H9 (cell line): ENCODE results near the gene RPS6KB2. TPM values are rescaled to one million over a fixed set of nuclear protein-coding genes. Genes with fewer than 3 reads are reported as not detected.

Experiments used
- DNase-seq: peaks from one replicate; pipeline ENCODE4 v3.0.0-alpha.2; 2017
- H2AFZ ChIP-seq: one replicate; pipeline ENCODE4 v1.6.1; 2013; ENCODE audit warnings: mild to moderate bottlenecking, low read length, control low read depth, moderate library complexity
- H2AK5ac ChIP-seq: 2 replicates; pipeline ENCODE4 v1.6.1; 2013; ENCODE audit warnings: low read length, control low read depth, mixed read lengths; ENCODE audit not compliant: insufficient read length
- H2BK120ac ChIP-seq: one replicate; pipeline ENCODE4 v1.6.1; 2013; ENCODE audit warnings: low read depth, mild to moderate bottlenecking, low read length, control low read depth, inconsistent platforms; ENCODE audit not compliant: poor library complexity, severe bottlenecking
- H2BK12ac ChIP-seq: 2 replicates; pipeline ENCODE4 v1.6.1; 2013; ENCODE audit warnings: low read length, control low read depth, mixed read lengths, low read depth; ENCODE audit not compliant: insufficient read length
- H2BK15ac ChIP-seq: 2 replicates; pipeline ENCODE4 v1.6.1; 2013; ENCODE audit warnings: low read depth, low read length, control low read depth
- H2BK20ac ChIP-seq: one replicate; pipeline ENCODE4 v1.6.1; 2013; ENCODE audit warnings: low read depth, mild to moderate bottlenecking, low read length, control low read depth, inconsistent platforms; ENCODE audit not compliant: poor library complexity, severe bottlenecking
- H2BK5ac ChIP-seq: 2 replicates; pipeline ENCODE4 v1.6.1; 2013; ENCODE audit warnings: low read length, control low read depth, mixed read lengths; ENCODE audit not compliant: insufficient read length
- H3K14ac ChIP-seq: 2 replicates; pipeline ENCODE4 v1.6.1; 2013; ENCODE audit warnings: low read length, control low read depth; ENCODE audit not compliant: insufficient read depth
- H3K18ac ChIP-seq: 2 replicates; pipeline ENCODE4 v1.6.1; 2013; ENCODE audit warnings: low read depth, mild to moderate bottlenecking, mixed read lengths, low read length, control low read depth; ENCODE audit not compliant: insufficient read length
- H3K23ac ChIP-seq: 2 replicates; pipeline ENCODE4 v1.6.1; 2013; ENCODE audit warnings: low read length, control low read depth, mixed read lengths, low read depth; ENCODE audit not compliant: insufficient read length
- H3K23me2 ChIP-seq: 2 replicates; pipeline ENCODE4 v1.6.1; 2013; ENCODE audit warnings: low read depth, mild to moderate bottlenecking, mixed read lengths, low read length, control low read depth; ENCODE audit not compliant: insufficient read length, poor library complexity, severe bottlenecking
- H3K27ac ChIP-seq: 2 replicates; pipeline ENCODE4 v1.5.1; 2013; ENCODE audit warnings: low read length, control low read depth, mixed read lengths, low read depth; ENCODE audit not compliant: insufficient read length
- H3K27me3 ChIP-seq: 2 replicates; pipeline ENCODE4 v1.6.1; 2013; ENCODE audit warnings: low read length, control low read depth, inconsistent platforms; ENCODE audit not compliant: insufficient read depth
- H3K4ac ChIP-seq: 2 replicates; pipeline ENCODE4 v1.6.1; 2013; ENCODE audit warnings: low read depth, mild to moderate bottlenecking, control low read depth, inconsistent platforms, low read length, moderate library complexity
- H3K4me1 ChIP-seq: 2 replicates; pipeline ENCODE4 v1.6.1; 2013; ENCODE audit warnings: low read length, control low read depth, inconsistent platforms; ENCODE audit not compliant: insufficient read depth
- H3K4me2 ChIP-seq: 2 replicates; pipeline ENCODE4 v1.6.1; 2013; ENCODE audit warnings: low read length, control low read depth, mixed read lengths; ENCODE audit not compliant: insufficient read length, insufficient read depth
- H3K56ac ChIP-seq: 2 replicates; pipeline ENCODE4 v1.6.1; 2013; ENCODE audit warnings: low read depth, mild to moderate bottlenecking, mixed read lengths, low read length, control low read depth; ENCODE audit not compliant: insufficient read length
- H3K79me1 ChIP-seq: 2 replicates; pipeline ENCODE4 v1.6.1; 2013; ENCODE audit warnings: low read depth, mild to moderate bottlenecking, moderate library complexity, low read length, control low read depth, inconsistent platforms; ENCODE audit not compliant: insufficient read depth, poor library complexity, severe bottlenecking
- H3K79me2 ChIP-seq: 2 replicates; pipeline ENCODE4 v1.6.1; 2013; ENCODE audit warnings: low read length, control low read depth, inconsistent platforms; ENCODE audit not compliant: insufficient read depth
- H3K9ac ChIP-seq: 2 replicates; pipeline ENCODE4 v1.6.1; 2013; ENCODE audit warnings: low read length, control low read depth, mixed read lengths; ENCODE audit not compliant: insufficient read length; ENCODE audit errors: extremely low read depth
- H3K9me3 ChIP-seq: one replicate; pipeline ENCODE4 v1.6.1; 2013; ENCODE audit warnings: low read depth, low read length, inconsistent platforms; ENCODE audit not compliant: control insufficient read depth
- H3T11ph ChIP-seq: one replicate; pipeline ENCODE4 v1.6.1; 2013; ENCODE audit warnings: mild to moderate bottlenecking, low read length, control low read depth, inconsistent platforms
- H4K20me1 ChIP-seq: one replicate; pipeline ENCODE4 v1.6.1; 2013; ENCODE audit not compliant: control insufficient read depth, insufficient read length, insufficient read depth
- H4K5ac ChIP-seq: 2 replicates; pipeline ENCODE4 v1.6.1; 2013; ENCODE audit warnings: low read depth, mild to moderate bottlenecking, mixed read lengths, low read length, control low read depth; ENCODE audit not compliant: insufficient read length
- H4K8ac ChIP-seq: replicated peaks from 2 replicates; pipeline ENCODE4 v1.6.1; 2013; ENCODE audit warnings: low read length, control low read depth, mixed read lengths, low read depth; ENCODE audit not compliant: insufficient read length
- H4K91ac ChIP-seq: 2 replicates; pipeline ENCODE4 v1.6.1; 2013; ENCODE audit warnings: low read depth, mild to moderate bottlenecking, moderate library complexity, mixed read lengths, low read length, control low read depth; ENCODE audit not compliant: insufficient read length
- H3K27ac Mint-ChIP-seq, 3 experiments: 2 replicates in 2 of 3; 3 replicates in 1 of 3; pipeline ENCODE4 v1.8.0; 2020 to 2021; ENCODE audit warnings: mixed read lengths in 3 of 3, mild to moderate bottlenecking in 1 of 3, moderate library complexity in 1 of 3
- H3K27me3 Mint-ChIP-seq: 2 replicates; pipeline ENCODE4 v1.8.0; 2021; ENCODE audit warnings: low read depth, mild to moderate bottlenecking, moderate library complexity, mixed read lengths
- H3K36me3 Mint-ChIP-seq, 3 experiments: 2 replicates in 2 of 3; 3 replicates in 1 of 3; pipeline ENCODE4 v1.8.0; 2020 to 2021; ENCODE audit warnings: low read depth in 3 of 3, mixed read lengths in 3 of 3; ENCODE audit not compliant: insufficient read depth in 1 of 3
- H3K4me1 Mint-ChIP-seq, 2 experiments: 2 replicates each; pipeline ENCODE4 v1.8.0; 2020; ENCODE audit warnings: mixed read lengths in 2 of 2
- H3K4me3 Mint-ChIP-seq, 2 experiments: 2 replicates in 1 of 2; 3 replicates in 1 of 2; pipeline ENCODE4 v1.8.0; 2020 to 2021; ENCODE audit warnings: mild to moderate bottlenecking in 2 of 2, mixed read lengths in 2 of 2, moderate library complexity in 1 of 2
- H3K9me3 Mint-ChIP-seq, 2 experiments: 2 replicates in 1 of 2; 3 replicates in 1 of 2; pipeline ENCODE4 v1.8.0; 2020; ENCODE audit warnings: mild to moderate bottlenecking in 2 of 2, mixed read lengths in 2 of 2, moderate library complexity in 1 of 2
- CTCF ChIP-seq: fragments of 200-600 bp; sonication (generic); conservative IDR thresholded peaks from 3 replicates; pipeline ENCODE4 v1.8.0; 2021; ENCODE audit warnings: antibody characterized with exemption, mild to moderate bottlenecking
- WGBS: extraction: QIAGEN DNeasy Blood & Tissue Kit; methylation state at CpG from one replicate; pipeline ENCODE4 v1.1.7; 2013; ENCODE audit warnings: missing lambda C conversion rate, low lambda C conversion rate, mixed read lengths; ENCODE audit not compliant: insufficient read length; ENCODE audit errors: extremely low coverage; 5-methylcytosine and 5-hydroxymethylcytosine counted together
- total RNA-seq: library from RNA; stranded (reverse); gene quantifications from 2 replicates; pipeline ENCODE4 v1.2.1, GENCODE V29; 2021

RPS6KB2 gene
- total RNA-seq, 1 experiment from 2014 or later: 51.7 TPM

GRCh38 chr11:67382276-67383136, 45.8 kb upstream of the RPS6KB2 start:
- H2BK5ac ChIP-seq: no peak overlapping the region
- H3K4me2 ChIP-seq: no peak overlapping the region
- no peak overlapping the region for H2AFZ ChIP-seq
- Mint-ChIP-seq H3K4me1 (peaks cover 19 to 21% of the 10 kb centered on the region in 2 experiments), H3K27me3 (peaks cover 50% of the 10 kb centered on the region), H3K27ac (no peak overlapping the region), H3K9me3 (no peaks in the 10 kb centered on the region), H3K4me3 (no peak overlapping the region), H3K36me3 (no peaks in the 10 kb centered on the region)
- H3K14ac ChIP-seq: no peak overlapping the region
- H2BK120ac ChIP-seq: no peak overlapping the region
- H3K79me2 ChIP-seq: no peaks in the 10 kb centered on the region
- no peak overlapping the region for H2BK15ac ChIP-seq
- H2BK12ac ChIP-seq: no peak overlapping the region
- H3K4ac ChIP-seq: no peak overlapping the region
- no peak overlapping the region for H4K91ac ChIP-seq
- H4K5ac ChIP-seq: no peak overlapping the region
- no peak overlapping the region for H3K23ac ChIP-seq
- WGBS: no CpG with 5 or more reads among the region's 16 CpGs
- no peak overlapping the region for H3K9ac ChIP-seq
- peak; percentile 83 for DNase-seq
- H3K18ac ChIP-seq: no peak overlapping the region
- H3K4me1 ChIP-seq: no peaks in the 10 kb centered on the region; the same call in 1 of the 2 replicates
- H4K20me1 ChIP-seq: no peaks in the 10 kb centered on the region
- H2AK5ac ChIP-seq: no peak overlapping the region
- H3T11ph ChIP-seq: no peak overlapping the region
- no peaks in the 10 kb centered on the region; the same call in 1 of the 2 replicates for H3K27me3 ChIP-seq
- no peaks in the 10 kb centered on the region for H3K9me3 ChIP-seq
- TF ChIP-seq CTCF: peak; percentile 97
- H4K8ac ChIP-seq: no peak overlapping the region
- no peak overlapping the region for H3K56ac ChIP-seq
- no peaks in the 10 kb centered on the region for H3K79me1 ChIP-seq
- no peak overlapping the region for H2BK20ac ChIP-seq
- no peaks in the 10 kb centered on the region for H3K23me2 ChIP-seq
- no peak overlapping the region for H3K27ac ChIP-seq
